Measurements from ENCODE around the gene AUTS2.

DNA sequence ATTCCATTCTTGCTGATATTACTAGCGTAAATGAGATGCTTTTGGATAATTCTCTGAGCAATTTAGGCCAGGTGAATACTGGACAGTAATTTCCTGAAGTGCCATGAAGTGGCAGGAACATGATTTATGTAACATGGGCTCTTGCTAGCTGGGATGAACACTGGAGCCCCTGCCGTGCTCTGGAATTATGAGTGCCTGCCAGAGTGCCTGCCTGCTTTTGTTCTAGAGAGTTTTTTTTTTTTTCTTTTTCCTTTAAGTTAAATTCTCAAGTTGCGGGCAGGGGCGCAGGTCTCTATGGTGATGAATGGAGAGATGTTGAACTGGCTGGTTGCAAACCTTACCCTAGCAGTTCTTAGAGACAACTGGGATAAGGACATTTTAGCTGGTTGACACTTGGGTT is 165.9 kb downstream of the AUTS2 start:
- no peak for TF ChIP-seq POLR2AphosphoS5 (IDR thresholded peaks at IDR 0.05; ENCODE audit: low read depth)
- TF ChIP-seq, protein P1, sequence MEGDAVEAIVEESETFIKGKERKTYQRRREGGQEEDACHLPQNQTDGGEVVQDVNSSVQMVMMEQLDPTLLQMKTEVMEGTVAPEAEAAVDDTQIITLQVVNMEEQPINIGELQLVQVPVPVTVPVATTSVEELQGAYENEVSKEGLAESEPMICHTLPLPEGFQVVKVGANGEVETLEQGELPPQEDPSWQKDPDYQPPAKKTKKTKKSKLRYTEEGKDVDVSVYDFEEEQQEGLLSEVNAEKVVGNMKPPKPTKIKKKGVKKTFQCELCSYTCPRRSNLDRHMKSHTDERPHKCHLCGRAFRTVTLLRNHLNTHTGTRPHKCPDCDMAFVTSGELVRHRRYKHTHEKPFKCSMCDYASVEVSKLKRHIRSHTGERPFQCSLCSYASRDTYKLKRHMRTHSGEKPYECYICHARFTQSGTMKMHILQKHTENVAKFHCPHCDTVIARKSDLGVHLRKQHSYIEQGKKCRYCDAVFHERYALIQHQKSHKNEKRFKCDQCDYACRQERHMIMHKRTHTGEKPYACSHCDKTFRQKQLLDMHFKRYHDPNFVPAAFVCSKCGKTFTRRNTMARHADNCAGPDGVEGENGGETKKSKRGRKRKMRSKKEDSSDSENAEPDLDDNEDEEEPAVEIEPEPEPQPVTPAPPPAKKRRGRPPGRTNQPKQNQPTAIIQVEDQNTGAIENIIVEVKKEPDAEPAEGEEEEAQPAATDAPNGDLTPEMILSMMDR (IDR thresholded peaks at IDR 0.05; ENCODE audit: insufficient read depth, low read length) = no peak
- no peak for TF ChIP-seq SPI1 (IDR thresholded peaks at IDR 0.05; ENCODE audit: borderline replicate concordance, low read depth)
- TF ChIP-seq, protein P2, sequence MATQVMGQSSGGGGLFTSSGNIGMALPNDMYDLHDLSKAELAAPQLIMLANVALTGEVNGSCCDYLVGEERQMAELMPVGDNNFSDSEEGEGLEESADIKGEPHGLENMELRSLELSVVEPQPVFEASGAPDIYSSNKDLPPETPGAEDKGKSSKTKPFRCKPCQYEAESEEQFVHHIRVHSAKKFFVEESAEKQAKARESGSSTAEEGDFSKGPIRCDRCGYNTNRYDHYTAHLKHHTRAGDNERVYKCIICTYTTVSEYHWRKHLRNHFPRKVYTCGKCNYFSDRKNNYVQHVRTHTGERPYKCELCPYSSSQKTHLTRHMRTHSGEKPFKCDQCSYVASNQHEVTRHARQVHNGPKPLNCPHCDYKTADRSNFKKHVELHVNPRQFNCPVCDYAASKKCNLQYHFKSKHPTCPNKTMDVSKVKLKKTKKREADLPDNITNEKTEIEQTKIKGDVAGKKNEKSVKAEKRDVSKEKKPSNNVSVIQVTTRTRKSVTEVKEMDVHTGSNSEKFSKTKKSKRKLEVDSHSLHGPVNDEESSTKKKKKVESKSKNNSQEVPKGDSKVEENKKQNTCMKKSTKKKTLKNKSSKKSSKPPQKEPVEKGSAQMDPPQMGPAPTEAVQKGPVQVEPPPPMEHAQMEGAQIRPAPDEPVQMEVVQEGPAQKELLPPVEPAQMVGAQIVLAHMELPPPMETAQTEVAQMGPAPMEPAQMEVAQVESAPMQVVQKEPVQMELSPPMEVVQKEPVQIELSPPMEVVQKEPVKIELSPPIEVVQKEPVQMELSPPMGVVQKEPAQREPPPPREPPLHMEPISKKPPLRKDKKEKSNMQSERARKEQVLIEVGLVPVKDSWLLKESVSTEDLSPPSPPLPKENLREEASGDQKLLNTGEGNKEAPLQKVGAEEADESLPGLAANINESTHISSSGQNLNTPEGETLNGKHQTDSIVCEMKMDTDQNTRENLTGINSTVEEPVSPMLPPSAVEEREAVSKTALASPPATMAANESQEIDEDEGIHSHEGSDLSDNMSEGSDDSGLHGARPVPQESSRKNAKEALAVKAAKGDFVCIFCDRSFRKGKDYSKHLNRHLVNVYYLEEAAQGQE (IDR thresholded peaks at IDR 0.05; ENCODE audit: insufficient replicate concordance, low read depth) = no peak

All from HL-60 (cell line).